Esophagus muscularis mucosa (tissue), 3 donors: ENCODE results near the gene TRMT5.

Experiments
- POLR2A ChIP-seq: fragments of 450-650 bp; IDR thresholded peaks from one replicate; pipeline ENCODE4 v1.6.1; 2017; ENCODE audit warnings: antibody characterized with exemption, moderate library complexity, mild to moderate bottlenecking, low read depth
- TF ChIP-seq, protein P1 (sequence below), 3 experiments: fragments of 200-600 bp in 2 of 3; fragments of 450-650 bp in 1 of 3; sonication (generic) in 2 of 3; IDR thresholded peaks; one replicate each; pipeline ENCODE4 v1.5.1; 2017 to 2019; ENCODE audit warnings: antibody characterized with exemption in 3 of 3, mild to moderate bottlenecking in 2 of 3, moderate library complexity in 1 of 3

DNA sequence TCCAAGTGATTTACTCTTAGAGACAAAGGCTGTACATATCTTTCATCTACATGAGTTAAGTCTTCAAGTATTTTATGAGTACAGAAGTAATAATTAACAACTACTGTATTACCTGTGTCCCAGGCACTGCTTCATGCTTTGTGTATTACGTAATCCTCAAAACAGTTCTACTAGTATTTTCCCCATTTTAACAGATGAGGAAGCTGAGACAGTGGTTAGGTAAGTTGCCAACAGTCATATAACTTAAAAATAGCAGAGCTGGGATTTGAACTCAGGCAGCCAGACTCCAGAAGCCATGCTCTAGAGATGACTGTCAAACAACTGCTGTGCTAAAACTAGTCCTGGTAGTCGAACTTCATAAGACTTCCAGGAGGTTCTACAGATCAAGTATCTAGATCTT lies 10.7 kb downstream of the TRMT5 start:
- TF ChIP-seq, protein P1, sequence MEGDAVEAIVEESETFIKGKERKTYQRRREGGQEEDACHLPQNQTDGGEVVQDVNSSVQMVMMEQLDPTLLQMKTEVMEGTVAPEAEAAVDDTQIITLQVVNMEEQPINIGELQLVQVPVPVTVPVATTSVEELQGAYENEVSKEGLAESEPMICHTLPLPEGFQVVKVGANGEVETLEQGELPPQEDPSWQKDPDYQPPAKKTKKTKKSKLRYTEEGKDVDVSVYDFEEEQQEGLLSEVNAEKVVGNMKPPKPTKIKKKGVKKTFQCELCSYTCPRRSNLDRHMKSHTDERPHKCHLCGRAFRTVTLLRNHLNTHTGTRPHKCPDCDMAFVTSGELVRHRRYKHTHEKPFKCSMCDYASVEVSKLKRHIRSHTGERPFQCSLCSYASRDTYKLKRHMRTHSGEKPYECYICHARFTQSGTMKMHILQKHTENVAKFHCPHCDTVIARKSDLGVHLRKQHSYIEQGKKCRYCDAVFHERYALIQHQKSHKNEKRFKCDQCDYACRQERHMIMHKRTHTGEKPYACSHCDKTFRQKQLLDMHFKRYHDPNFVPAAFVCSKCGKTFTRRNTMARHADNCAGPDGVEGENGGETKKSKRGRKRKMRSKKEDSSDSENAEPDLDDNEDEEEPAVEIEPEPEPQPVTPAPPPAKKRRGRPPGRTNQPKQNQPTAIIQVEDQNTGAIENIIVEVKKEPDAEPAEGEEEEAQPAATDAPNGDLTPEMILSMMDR (IDR thresholded peaks at IDR 0.05), result no peak
- no peak for TF ChIP-seq POLR2A
